ENCODE measurements around the gene CEBPA. TPM values are rescaled to one million over a fixed set of nuclear protein-coding genes. Genes with fewer than 3 reads are reported as not detected.

Gene CEBPA
- total RNA-seq, 4 donors from 2014 or later: 5.1 to 15.9 (median 8.9) TPM

- WGBS: 59% methylated on average over 11 of the region's 16 CpGs
- no peak for DNase-seq (ENCODE audit: extremely low spot score)
- H3K4me3 ChIP-seq: no peak overlapping the region
- peaks cover 0 to 22% (median 13%) of the 10 kb centered on the region in 4 donors for H3K9me3 ChIP-seq
- H3K27me3 ChIP-seq: peaks cover 0 to 4% (median 0%) of the 10 kb centered on the region in 4 donors
- H3K27ac ChIP-seq (replicated peaks in 1 of 4): peak overlapping the region; percentile 6 to 53 (median 16)
- intact Hi-C loops (cut with DNase I): no loop called here
- TF ChIP-seq POLR2AphosphoS5 (IDR thresholded peaks at IDR 0.05) (no peak), POLR2A (IDR thresholded peaks at IDR 0.05; ENCODE audit: low read depth) (no peak), EP300 (IDR thresholded peaks at IDR 0.05) (no peak), CTCF (IDR thresholded peaks at IDR 0.05) (no peak)
- peaks cover 0 to 20% (median 18%) of the 10 kb centered on the region in 4 donors for H3K4me1 ChIP-seq
- no peaks in the 10 kb centered on the region for H3K36me3 ChIP-seq
Observed at GRCh38 chr19:33292595-33293254, 9.6 kb downstream of the CEBPA start.

GRCh38 chr19:33291623-33292534, 10.5 kb downstream of the CEBPA start:
- intact Hi-C loops (cut with DNase I): no loop called here
- DNase-seq (ENCODE audit: extremely low spot score): no peak
- peaks cover 0 to 25% (median 14%) of the 10 kb centered on the region in 4 donors for H3K9me3 ChIP-seq
- no peak overlapping the region for H3K4me3 ChIP-seq
- no peak overlapping the region for H3K27ac ChIP-seq (replicated peaks in 1 of 4)
- no peaks in the 10 kb centered on the region for H3K36me3 ChIP-seq
- H3K27me3 ChIP-seq: peaks cover 0 to 4% (median 2%) of the 10 kb centered on the region in 4 donors
- 85% methylated on average over 4 of the region's 15 CpGs for WGBS
- TF ChIP-seq POLR2A (IDR thresholded peaks at IDR 0.05; ENCODE audit: low read depth) (no peak), EP300 (IDR thresholded peaks at IDR 0.05) (no peak), CTCF (IDR thresholded peaks at IDR 0.05) (no peak), POLR2AphosphoS5 (IDR thresholded peaks at IDR 0.05) (no peak)
- peaks cover 0 to 20% (median 18%) of the 10 kb centered on the region in 4 donors for H3K4me1 ChIP-seq

- WGBS: 100% methylated on average over 4 of the region's 14 CpGs
- H3K4me1 ChIP-seq: peaks cover 0 to 20% (median 18%) of the 10 kb centered on the region in 4 donors
Observed at GRCh38 chr19:33290956-33291622, 11.2 kb downstream of the CEBPA start.

More at GRCh38 chr19:33290956-33291622, 11.2 kb downstream of the CEBPA start:
- no peak overlapping the region for H3K27ac ChIP-seq (replicated peaks in 1 of 4)
- no peak for DNase-seq (ENCODE audit: extremely low spot score)
- intact Hi-C loops (cut with DNase I): no loop called here
- TF ChIP-seq POLR2A (IDR thresholded peaks at IDR 0.05; ENCODE audit: low read depth): no peak
- TF ChIP-seq POLR2AphosphoS5 (IDR thresholded peaks at IDR 0.05): no peak
- TF ChIP-seq CTCF (IDR thresholded peaks at IDR 0.05): no peak
- TF ChIP-seq EP300 (IDR thresholded peaks at IDR 0.05): no peak
- peaks cover 0 to 25% (median 14%) of the 10 kb centered on the region in 4 donors for H3K9me3 ChIP-seq
- H3K36me3 ChIP-seq: no peaks in the 10 kb centered on the region
- H3K27me3 ChIP-seq: peaks cover 0 to 4% (median 2%) of the 10 kb centered on the region in 4 donors
- no peak overlapping the region for H3K4me3 ChIP-seq

Measured in esophagus muscularis mucosa (tissue), 4 donors.